ENCODE data around the gene APBB2. TPM values are rescaled to one million over a fixed set of nuclear protein-coding genes. Genes with fewer than 3 reads are reported as not detected.

APBB2 gene
- total and polyA plus RNA-seq, 2 donors (not counting 1 experiment from before 2014, with no cell fraction given), result 4.4 to 15.8 TPM

DNA sequence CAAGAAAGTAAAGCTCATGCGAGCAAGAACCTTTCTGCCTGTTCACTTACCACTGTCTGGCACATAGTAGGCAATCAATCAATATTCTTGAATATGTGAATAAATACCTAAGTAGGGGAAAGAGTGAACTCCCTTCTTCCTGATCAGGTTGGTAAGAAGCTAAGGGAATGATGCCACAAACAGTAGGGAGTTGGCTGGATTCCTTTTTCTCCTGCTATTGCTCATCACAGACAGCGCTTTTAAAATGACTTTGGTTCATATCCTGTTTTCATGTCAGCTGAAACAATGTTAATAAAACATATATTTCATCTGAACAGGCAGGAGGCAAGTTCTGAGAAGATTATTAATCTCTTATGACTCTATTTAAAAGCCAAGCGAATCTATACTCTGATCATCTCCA lies 365.4 kb downstream of the APBB2 start:
- peaks cover 18% of the 10 kb centered on the region for H3K4me1 Mint-ChIP-seq
- no CpG with 5 or more reads among the region's 3 CpGs for WGBS (ENCODE audit: insufficient coverage)
- no peaks in the 10 kb centered on the region for H3K27me3 ChIP-seq (replicated peaks in 1 of 4; ENCODE audit: control extremely low read depth in 1 of 4, control insufficient read depth in 3 of 4, insufficient read depth in 4 of 4, low read length in 3 of 4)
- ChIA-PET POLR2A (interaction anchor here (0.7 kb wide), 1 partner anchor 18 kb away, joined by 5 read pairs; no protein-coding TSS in a partner anchor), CTCF (interaction anchor here (0.7 to 2.4 kb wide), 2 partner anchors 8 to 32 kb away, joined by 3 to 7 read pairs; no protein-coding TSS in a partner anchor)
- H3K4me3 Mint-ChIP-seq, result no peak overlapping the region
- no peaks in the 10 kb centered on the region for H3K9me3 ChIP-seq (ENCODE audit: control extremely low read depth in 1 of 3, control insufficient read depth in 2 of 3, insufficient read depth in 1 of 3, low read length in 2 of 3)
- DNase-seq (no peak), ATAC-seq (ENCODE audit: low read depth) (no peak)
- no peak overlapping the region for H3K9ac ChIP-seq (ENCODE audit: low read length)
- peaks cover 18% of the 10 kb centered on the region for H3K27me3 Mint-ChIP-seq
- TF ChIP-seq, protein P1, sequence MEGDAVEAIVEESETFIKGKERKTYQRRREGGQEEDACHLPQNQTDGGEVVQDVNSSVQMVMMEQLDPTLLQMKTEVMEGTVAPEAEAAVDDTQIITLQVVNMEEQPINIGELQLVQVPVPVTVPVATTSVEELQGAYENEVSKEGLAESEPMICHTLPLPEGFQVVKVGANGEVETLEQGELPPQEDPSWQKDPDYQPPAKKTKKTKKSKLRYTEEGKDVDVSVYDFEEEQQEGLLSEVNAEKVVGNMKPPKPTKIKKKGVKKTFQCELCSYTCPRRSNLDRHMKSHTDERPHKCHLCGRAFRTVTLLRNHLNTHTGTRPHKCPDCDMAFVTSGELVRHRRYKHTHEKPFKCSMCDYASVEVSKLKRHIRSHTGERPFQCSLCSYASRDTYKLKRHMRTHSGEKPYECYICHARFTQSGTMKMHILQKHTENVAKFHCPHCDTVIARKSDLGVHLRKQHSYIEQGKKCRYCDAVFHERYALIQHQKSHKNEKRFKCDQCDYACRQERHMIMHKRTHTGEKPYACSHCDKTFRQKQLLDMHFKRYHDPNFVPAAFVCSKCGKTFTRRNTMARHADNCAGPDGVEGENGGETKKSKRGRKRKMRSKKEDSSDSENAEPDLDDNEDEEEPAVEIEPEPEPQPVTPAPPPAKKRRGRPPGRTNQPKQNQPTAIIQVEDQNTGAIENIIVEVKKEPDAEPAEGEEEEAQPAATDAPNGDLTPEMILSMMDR (IDR thresholded peaks at IDR 0.05), result no peak
- no peak for TF ChIP-seq EZH2 (IDR thresholded peaks at IDR 0.05; ENCODE audit: borderline replicate concordance, insufficient read depth, low read depth, low read length, poor library complexity, severe bottlenecking)
- peaks cover 6 to 19% of the 10 kb centered on the region in 2 donors for H3K4me1 ChIP-seq (ENCODE audit: control insufficient read depth in 2 of 2, insufficient read depth in 2 of 2, low read length in 2 of 2)
- H3K9me3 Mint-ChIP-seq (ENCODE audit: insufficient read depth), result no peaks in the 10 kb centered on the region
- H2AFZ ChIP-seq (ENCODE audit: insufficient read depth, low read depth, low read length, poor library complexity, severe bottlenecking), result no peak overlapping the region
- H3K4me2 ChIP-seq (replicated peaks; ENCODE audit: low read depth, low read length, poor library complexity, severe bottlenecking), result no peak overlapping the region
- intact Hi-C loops (cut with micrococcal nuclease), result loop anchor here (10.0 kb wide), 1 partner anchor 294 kb away; no protein-coding TSS in a partner anchor
- H3K36me3 ChIP-seq (replicated peaks in 1 of 2; ENCODE audit: control extremely low read depth in 1 of 2, control insufficient read depth in 1 of 2, extremely low read depth in 1 of 2, insufficient read depth in 2 of 2, low read length in 1 of 2), result no peaks in the 10 kb centered on the region
- H3K27ac ChIP-seq (ENCODE audit: low read length in 2 of 2), result no peak overlapping the region
- H3K79me2 ChIP-seq (ENCODE audit: control insufficient read depth, insufficient read depth, low read length), result peaks cover 7% of the 10 kb centered on the region
- H4K20me1 ChIP-seq (ENCODE audit: control insufficient read depth, insufficient read depth, low read length, poor library complexity, severe bottlenecking), result no peaks in the 10 kb centered on the region
- H3K27ac Mint-ChIP-seq, result no peak overlapping the region
- H3K4me3 ChIP-seq (ENCODE audit: control extremely low read depth in 1 of 5, extremely low read depth in 1 of 5, insufficient read depth in 1 of 5, low read depth in 2 of 5, low read length in 4 of 5), result no peak overlapping the region

DNA sequence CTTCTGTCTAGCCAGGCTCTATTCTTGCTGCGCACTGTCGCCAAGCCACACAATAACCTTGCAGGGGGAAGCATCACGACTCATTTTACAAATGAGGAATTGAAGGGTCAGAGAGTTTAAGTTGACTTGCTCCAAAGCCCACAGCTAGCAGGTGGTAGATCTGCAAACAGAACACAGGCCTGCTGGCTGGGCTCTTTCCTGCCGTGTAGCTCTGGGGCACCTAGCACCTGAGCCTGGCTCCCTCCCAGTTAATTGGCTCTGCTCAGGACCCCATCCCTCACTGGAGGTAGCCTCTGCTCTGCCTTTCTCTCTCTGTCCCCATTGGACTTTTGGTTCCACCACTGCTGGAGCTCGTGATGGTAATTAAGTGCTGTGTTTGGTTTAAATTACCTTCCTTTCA lies 366.1 kb downstream of the APBB2 start:
- ChIA-PET POLR2A (no interaction called here), CTCF (no interaction called here)
- Histone ChIP-seq H3K36me3 (replicated peaks in 1 of 2; ENCODE audit: control extremely low read depth in 1 of 2, control insufficient read depth in 1 of 2, extremely low read depth in 1 of 2, insufficient read depth in 2 of 2, low read length in 1 of 2) (no peaks in the 10 kb centered on the region), H4K20me1 (ENCODE audit: control insufficient read depth, insufficient read depth, low read length, poor library complexity, severe bottlenecking) (no peaks in the 10 kb centered on the region), H3K9me3 (ENCODE audit: control extremely low read depth in 1 of 3, control insufficient read depth in 2 of 3, insufficient read depth in 1 of 3, low read length in 2 of 3) (no peaks in the 10 kb centered on the region), H3K27ac (ENCODE audit: low read length in 2 of 2) (no peak overlapping the region), H2AFZ (ENCODE audit: insufficient read depth, low read depth, low read length, poor library complexity, severe bottlenecking) (peak overlapping the region; percentile 28), H3K9ac (ENCODE audit: low read length) (no peak overlapping the region), H3K4me2 (replicated peaks; ENCODE audit: low read depth, low read length, poor library complexity, severe bottlenecking) (no peak overlapping the region), H3K4me3 (ENCODE audit: control extremely low read depth in 1 of 5, extremely low read depth in 1 of 5, insufficient read depth in 1 of 5, low read depth in 2 of 5, low read length in 4 of 5) (no peak overlapping the region), H3K79me2 (ENCODE audit: control insufficient read depth, insufficient read depth, low read length) (peaks cover 7% of the 10 kb centered on the region), H3K27me3 (replicated peaks in 1 of 4; ENCODE audit: control extremely low read depth in 1 of 4, control insufficient read depth in 3 of 4, insufficient read depth in 4 of 4, low read length in 3 of 4) (no peaks in the 10 kb centered on the region), H3K4me1 (ENCODE audit: control insufficient read depth in 2 of 2, insufficient read depth in 2 of 2, low read length in 2 of 2) (peaks cover 9 to 23% of the 10 kb centered on the region in 2 donors)
- Mint-ChIP-seq H3K4me3 (no peak overlapping the region), H3K27ac (peak overlapping the region; percentile 37), H3K27me3 (peaks cover 18% of the 10 kb centered on the region), H3K9me3 (ENCODE audit: insufficient read depth) (no peaks in the 10 kb centered on the region), H3K4me1 (peaks cover 23% of the 10 kb centered on the region)
- intact Hi-C loops (cut with micrococcal nuclease), result loop anchor here (10.0 kb wide), 1 partner anchor 293 kb away; no protein-coding TSS in a partner anchor
- no peak for TF ChIP-seq EZH2 (IDR thresholded peaks at IDR 0.05; ENCODE audit: borderline replicate concordance, insufficient read depth, low read depth, low read length, poor library complexity, severe bottlenecking)
- TF ChIP-seq, protein P1 (IDR thresholded peaks at IDR 0.05), result no peak
- WGBS (ENCODE audit: insufficient coverage), result 10% methylated on average over 2 of the region's 5 CpGs
- DNase-seq (no peak), ATAC-seq (ENCODE audit: low read depth) (peak; percentile 47)
